GM23338 (cell line): Measurements from ENCODE around the gene APP. TPM values are rescaled to one million over a fixed set of nuclear protein-coding genes. Genes with fewer than 3 reads are reported as not detected.

Source experiments
- ATAC-seq: fragments of 200-7000 bp; cut with Tn5 transposase; 3 replicates; pipeline ENCODE4 v1.9.1; 2020
- DNase-seq: peaks from one replicate; pipeline ENCODE4 v3.0.0-alpha.2; 2015; ENCODE audit warnings: low spot score
- H2AFZ ChIP-seq: fragments of 200-600 bp; sonication (generic); 2 replicates; pipeline ENCODE4 v1.8.0; 2016; ENCODE audit warnings: antibody characterized with exemption, mild to moderate bottlenecking, moderate library complexity
- H3F3A ChIP-seq: fragments of 200-600 bp; sonication (generic); replicated peaks from 2 replicates; pipeline ENCODE4 v1.8.0; 2017; ENCODE audit warnings: antibody characterized with exemption, mixed run types, low read depth
- H3K27ac ChIP-seq: fragments of 200-600 bp; sonication (generic); 2 replicates; pipeline ENCODE4 v1.6.1; 2016; ENCODE audit warnings: low read depth
- H3K27me3 ChIP-seq: fragments of 200-600 bp; sonication (generic); 2 replicates; pipeline ENCODE4 v1.8.0; 2016; ENCODE audit warnings: mild to moderate bottlenecking, mixed run types, moderate library complexity; ENCODE audit not compliant: insufficient read depth
- H3K36me3 ChIP-seq: fragments of 200-600 bp; sonication (generic); 2 replicates; pipeline ENCODE4 v1.8.0; 2016; ENCODE audit warnings: mild to moderate bottlenecking; ENCODE audit not compliant: insufficient read depth
- H3K4me1 ChIP-seq: fragments of 200-600 bp; sonication (generic); 2 replicates; pipeline ENCODE4 v1.8.0; 2016; ENCODE audit warnings: mild to moderate bottlenecking, moderate library complexity; ENCODE audit not compliant: insufficient read depth
- H3K4me2 ChIP-seq: fragments of 200-600 bp; sonication (generic); 2 replicates; pipeline ENCODE4 v1.7.1; 2017; ENCODE audit warnings: mixed run types
- H3K4me3 ChIP-seq: fragments of 200-600 bp; sonication (generic); 2 replicates; pipeline ENCODE4 v1.6.1; 2016; ENCODE audit warnings: mixed run types
- H3K79me2 ChIP-seq: fragments of 200-600 bp; sonication (generic); replicated peaks from 2 replicates; pipeline ENCODE4 v1.8.0; 2017; ENCODE audit warnings: mild to moderate bottlenecking; ENCODE audit not compliant: insufficient read depth
- H3K9me2 ChIP-seq: fragments of 200-600 bp; sonication (generic); 2 replicates; pipeline ENCODE4 v1.8.0; 2017; ENCODE audit not compliant: insufficient read depth
- H4K20me1 ChIP-seq: fragments of 200-600 bp; sonication (generic); replicated peaks from 2 replicates; pipeline ENCODE4 v1.8.0; 2017; ENCODE audit warnings: mild to moderate bottlenecking; ENCODE audit not compliant: insufficient read depth
- H3K27ac Mint-ChIP-seq: 2 replicates; pipeline ENCODE4 v1.8.0; 2020; ENCODE audit warnings: inconsistent platforms, mild to moderate bottlenecking, moderate library complexity, mixed read lengths
- H3K27me3 Mint-ChIP-seq: 3 replicates; pipeline ENCODE4 v1.8.0; 2022; ENCODE audit warnings: low read depth, mild to moderate bottlenecking, moderate library complexity, mixed read lengths, inconsistent platforms; ENCODE audit not compliant: insufficient read depth, poor library complexity
- H3K36me3 Mint-ChIP-seq: 3 replicates; pipeline ENCODE4 v1.8.0; 2021; ENCODE audit warnings: low read depth, mild to moderate bottlenecking, inconsistent platforms, moderate library complexity, mixed read lengths
- H3K4me1 Mint-ChIP-seq: 3 replicates; pipeline ENCODE4 v1.8.0; 2020; ENCODE audit warnings: mild to moderate bottlenecking, inconsistent platforms, mixed read lengths
- H3K4me3 Mint-ChIP-seq: 3 replicates; pipeline ENCODE4 v1.8.0; 2021; ENCODE audit warnings: moderate library complexity, mild to moderate bottlenecking, inconsistent platforms, mixed read lengths
- H3K9me3 Mint-ChIP-seq: 3 replicates; pipeline ENCODE4 v1.8.0; 2020; ENCODE audit warnings: moderate library complexity, mild to moderate bottlenecking, inconsistent platforms, mixed read lengths
- EZH2 ChIP-seq: fragments of 200-600 bp; sonication (generic); IDR thresholded peaks from one replicate; pipeline ENCODE4 v1.8.0; 2017; ENCODE audit warnings: antibody characterized with exemption, mild to moderate bottlenecking, low read depth; ENCODE audit not compliant: unreplicated experiment
- NANOG ChIP-seq: IDR thresholded peaks from 2 replicates; pipeline ENCODE4 v1.6.1; 2016; ENCODE audit warnings: antibody characterized with exemption, borderline replicate concordance
- STAT1 ChIP-seq: IDR thresholded peaks from one replicate; pipeline ENCODE4 v1.6.1; 2016; ENCODE audit warnings: antibody characterized with exemption; ENCODE audit not compliant: unreplicated experiment
- ZNF114 ChIP-seq: fragments of 250-450 bp; sonication (Bioruptor Pico); IDR thresholded peaks from 2 replicates; pipeline ENCODE4 v1.5.0; 2020; ENCODE audit warnings: mild to moderate bottlenecking, moderate library complexity
- ZNF331 ChIP-seq: fragments of 250-450 bp; sonication (Bioruptor Pico); IDR thresholded peaks from 2 replicates; pipeline ENCODE4 v1.5.0; 2020; ENCODE audit warnings: low read depth, mild to moderate bottlenecking, moderate library complexity
- polyA plus RNA-seq: library from polyadenylated mRNA; unstranded; fragments of >200 nt; fragmentation: Nextera tagmentation; extraction: Ambion mirVana; gene quantifications from 2 replicates; pipeline ENCODE4 v1.2.1, GENCODE V29; 2016
- total RNA-seq: library from RNA; depleted of rRNA; stranded (reverse); fragments of >200 nt; shearing (Covaris generic); gene quantifications from 2 replicates; pipeline ENCODE4 v1.2.3, GENCODE V29; 2014
- TF ChIP-seq, protein P1 (sequence below): fragments of 250-450 bp; sonication (Bioruptor Pico); IDR thresholded peaks from 2 replicates; pipeline ENCODE4 v1.5.0; 2020; ENCODE audit warnings: mild to moderate bottlenecking, moderate library complexity
- TF ChIP-seq, protein P2 (sequence below), 2 experiments: fragments of 200-600 bp in 1 of 2; sonication (generic) in 1 of 2; conservative IDR thresholded peaks; 2 replicates each; pipeline versions ENCODE4 v1.5.1 to v1.6.1; 2016 to 2017; ENCODE audit warnings: antibody characterized with exemption in 2 of 2, low read depth in 2 of 2, mild to moderate bottlenecking in 2 of 2, moderate library complexity in 1 of 2
- TF ChIP-seq, protein P3 (sequence below): IDR thresholded peaks from one replicate; pipeline ENCODE4 v1.6.1; 2018; ENCODE audit warnings: antibody characterized with exemption; ENCODE audit not compliant: unreplicated experiment

Gene APP
- total and polyA plus RNA-seq, 2 experiments from 2014 or later: 69.4 to 444 TPM

DNA sequence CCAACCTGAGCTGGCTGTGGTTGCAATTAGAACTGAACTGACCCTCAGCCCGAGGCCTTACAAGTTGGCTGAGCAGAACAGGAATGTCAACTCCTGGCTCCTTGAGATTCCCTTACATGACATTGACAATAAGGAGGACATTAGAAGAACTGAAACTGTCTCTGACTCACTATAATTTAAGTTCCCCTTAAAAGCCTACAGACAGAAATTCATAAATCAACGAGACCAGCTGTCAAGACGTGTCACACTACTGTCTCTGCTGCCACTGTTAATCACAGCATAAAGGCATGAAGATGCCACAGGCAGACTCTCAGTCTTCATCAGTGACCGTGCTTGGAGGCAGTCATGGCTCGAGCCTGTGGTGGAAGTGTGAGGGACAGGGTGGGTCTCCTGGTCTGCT lies 267.0 kb downstream of the APP start (continued):
- TF ChIP-seq, protein P1, sequence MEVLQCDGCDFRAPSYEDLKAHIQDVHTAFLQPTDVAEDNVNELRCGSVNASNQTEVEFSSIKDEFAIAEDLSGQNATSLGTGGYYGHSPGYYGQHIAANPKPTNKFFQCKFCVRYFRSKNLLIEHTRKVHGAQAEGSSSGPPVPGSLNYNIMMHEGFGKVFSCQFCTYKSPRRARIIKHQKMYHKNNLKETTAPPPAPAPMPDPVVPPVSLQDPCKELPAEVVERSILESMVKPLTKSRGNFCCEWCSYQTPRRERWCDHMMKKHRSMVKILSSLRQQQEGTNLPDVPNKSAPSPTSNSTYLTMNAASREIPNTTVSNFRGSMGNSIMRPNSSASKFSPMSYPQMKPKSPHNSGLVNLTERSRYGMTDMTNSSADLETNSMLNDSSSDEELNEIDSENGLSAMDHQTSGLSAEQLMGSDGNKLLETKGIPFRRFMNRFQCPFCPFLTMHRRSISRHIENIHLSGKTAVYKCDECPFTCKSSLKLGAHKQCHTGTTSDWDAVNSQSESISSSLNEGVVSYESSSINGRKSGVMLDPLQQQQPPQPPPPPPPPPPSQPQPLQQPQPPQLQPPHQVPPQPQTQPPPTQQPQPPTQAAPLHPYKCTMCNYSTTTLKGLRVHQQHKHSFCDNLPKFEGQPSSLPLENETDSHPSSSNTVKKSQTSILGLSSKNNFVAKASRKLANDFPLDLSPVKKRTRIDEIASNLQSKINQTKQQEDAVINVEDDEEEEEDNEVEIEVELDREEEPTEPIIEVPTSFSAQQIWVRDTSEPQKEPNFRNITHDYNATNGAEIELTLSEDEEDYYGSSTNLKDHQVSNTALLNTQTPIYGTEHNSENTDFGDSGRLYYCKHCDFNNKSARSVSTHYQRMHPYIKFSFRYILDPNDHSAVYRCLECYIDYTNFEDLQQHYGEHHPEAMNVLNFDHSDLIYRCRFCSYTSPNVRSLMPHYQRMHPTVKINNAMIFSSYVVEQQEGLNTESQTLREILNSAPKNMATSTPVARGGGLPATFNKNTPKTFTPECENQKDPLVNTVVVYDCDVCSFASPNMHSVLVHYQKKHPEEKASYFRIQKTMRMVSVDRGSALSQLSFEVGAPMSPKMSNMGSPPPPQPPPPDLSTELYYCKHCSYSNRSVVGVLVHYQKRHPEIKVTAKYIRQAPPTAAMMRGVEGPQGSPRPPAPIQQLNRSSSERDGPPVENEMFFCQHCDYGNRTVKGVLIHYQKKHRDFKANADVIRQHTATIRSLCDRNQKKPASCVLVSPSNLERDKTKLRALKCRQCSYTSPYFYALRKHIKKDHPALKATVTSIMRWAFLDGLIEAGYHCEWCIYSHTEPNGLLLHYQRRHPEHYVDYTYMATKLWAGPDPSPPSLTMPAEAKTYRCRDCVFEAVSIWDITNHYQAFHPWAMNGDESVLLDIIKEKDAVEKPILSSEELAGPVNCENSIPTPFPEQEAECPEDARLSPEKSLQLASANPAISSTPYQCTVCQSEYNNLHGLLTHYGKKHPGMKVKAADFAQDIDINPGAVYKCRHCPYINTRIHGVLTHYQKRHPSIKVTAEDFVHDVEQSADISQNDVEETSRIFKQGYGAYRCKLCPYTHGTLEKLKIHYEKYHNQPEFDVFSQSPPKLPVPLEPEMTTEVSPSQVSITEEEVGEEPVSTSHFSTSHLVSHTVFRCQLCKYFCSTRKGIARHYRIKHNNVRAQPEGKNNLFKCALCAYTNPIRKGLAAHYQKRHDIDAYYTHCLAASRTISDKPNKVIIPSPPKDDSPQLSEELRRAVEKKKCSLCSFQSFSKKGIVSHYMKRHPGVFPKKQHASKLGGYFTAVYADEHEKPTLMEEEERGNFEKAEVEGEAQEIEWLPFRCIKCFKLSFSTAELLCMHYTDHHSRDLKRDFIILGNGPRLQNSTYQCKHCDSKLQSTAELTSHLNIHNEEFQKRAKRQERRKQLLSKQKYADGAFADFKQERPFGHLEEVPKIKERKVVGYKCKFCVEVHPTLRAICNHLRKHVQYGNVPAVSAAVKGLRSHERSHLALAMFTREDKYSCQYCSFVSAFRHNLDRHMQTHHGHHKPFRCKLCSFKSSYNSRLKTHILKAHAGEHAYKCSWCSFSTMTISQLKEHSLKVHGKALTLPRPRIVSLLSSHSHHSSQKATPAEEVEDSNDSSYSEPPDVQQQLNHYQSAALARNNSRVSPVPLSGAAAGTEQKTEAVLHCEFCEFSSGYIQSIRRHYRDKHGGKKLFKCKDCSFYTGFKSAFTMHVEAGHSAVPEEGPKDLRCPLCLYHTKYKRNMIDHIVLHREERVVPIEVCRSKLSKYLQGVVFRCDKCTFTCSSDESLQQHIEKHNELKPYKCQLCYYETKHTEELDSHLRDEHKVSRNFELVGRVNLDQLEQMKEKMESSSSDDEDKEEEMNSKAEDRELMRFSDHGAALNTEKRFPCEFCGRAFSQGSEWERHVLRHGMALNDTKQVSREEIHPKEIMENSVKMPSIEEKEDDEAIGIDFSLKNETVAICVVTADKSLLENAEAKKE (CRISPR knock-in tag): no peak
- TF ChIP-seq, protein P2, sequence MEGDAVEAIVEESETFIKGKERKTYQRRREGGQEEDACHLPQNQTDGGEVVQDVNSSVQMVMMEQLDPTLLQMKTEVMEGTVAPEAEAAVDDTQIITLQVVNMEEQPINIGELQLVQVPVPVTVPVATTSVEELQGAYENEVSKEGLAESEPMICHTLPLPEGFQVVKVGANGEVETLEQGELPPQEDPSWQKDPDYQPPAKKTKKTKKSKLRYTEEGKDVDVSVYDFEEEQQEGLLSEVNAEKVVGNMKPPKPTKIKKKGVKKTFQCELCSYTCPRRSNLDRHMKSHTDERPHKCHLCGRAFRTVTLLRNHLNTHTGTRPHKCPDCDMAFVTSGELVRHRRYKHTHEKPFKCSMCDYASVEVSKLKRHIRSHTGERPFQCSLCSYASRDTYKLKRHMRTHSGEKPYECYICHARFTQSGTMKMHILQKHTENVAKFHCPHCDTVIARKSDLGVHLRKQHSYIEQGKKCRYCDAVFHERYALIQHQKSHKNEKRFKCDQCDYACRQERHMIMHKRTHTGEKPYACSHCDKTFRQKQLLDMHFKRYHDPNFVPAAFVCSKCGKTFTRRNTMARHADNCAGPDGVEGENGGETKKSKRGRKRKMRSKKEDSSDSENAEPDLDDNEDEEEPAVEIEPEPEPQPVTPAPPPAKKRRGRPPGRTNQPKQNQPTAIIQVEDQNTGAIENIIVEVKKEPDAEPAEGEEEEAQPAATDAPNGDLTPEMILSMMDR (conservative IDR thresholded peaks at IDR 0.05; ENCODE audit: low read depth in 2 of 2): no peak
- TF ChIP-seq ZNF331 (no peak), STAT1 (no peak), ZNF114 (CRISPR knock-in tag) (no peak), NANOG (no peak)

DNA sequence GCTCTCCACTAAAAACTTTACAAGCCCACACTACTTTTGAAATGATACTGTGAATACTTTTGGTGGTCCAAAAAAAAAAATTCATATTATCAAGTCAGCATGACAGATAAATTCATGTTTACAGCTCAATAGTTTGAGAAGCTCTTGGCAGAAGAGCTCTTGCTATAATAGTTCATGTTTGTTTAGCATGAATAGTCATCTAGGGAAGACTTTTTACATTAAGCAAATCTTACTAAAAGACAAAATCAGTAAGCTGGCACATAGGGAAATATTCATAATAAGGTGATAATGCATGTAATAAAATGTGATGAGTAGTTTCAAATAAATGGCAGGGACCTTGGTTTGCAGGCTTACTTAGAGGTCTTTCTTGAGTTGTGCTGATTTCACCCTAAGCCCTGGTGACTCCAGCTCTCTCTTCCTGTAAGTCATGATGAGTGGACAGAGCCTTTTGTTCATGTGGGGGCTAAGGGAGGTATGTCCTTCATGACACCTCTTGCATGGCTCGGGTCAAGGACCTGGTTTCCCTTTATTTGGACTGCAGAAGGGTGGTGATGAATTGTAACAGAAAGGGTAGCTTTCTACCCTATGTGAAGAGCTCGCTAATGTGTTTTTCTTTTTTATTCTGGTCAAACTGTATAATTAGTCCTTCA lies 269.1 kb downstream of the APP start:
- Histone ChIP-seq H3K4me1 (peaks cover 7% of the 10 kb centered on the region; the same call in 1 of the 2 replicates), H2AFZ (no peak overlapping the region), H3K4me2 (no peak overlapping the region), H3K9me2 (no peaks in the 10 kb centered on the region), H3K79me2 (no peaks in the 10 kb centered on the region), H3F3A (no peaks in the 10 kb centered on the region), H3K27me3 (no peaks in the 10 kb centered on the region), H3K4me3 (no peak overlapping the region), H3K27ac (no peak overlapping the region), H3K36me3 (peaks cover 46% of the 10 kb centered on the region; the same call in 1 of the 2 replicates), H4K20me1 (0 out of 2 replicates have a peak, but pooled peaks cover 4% of the 10 kb centered on the region)
- TF ChIP-seq EZH2 (no peak), STAT1 (no peak), ZNF331 (no peak), NANOG (no peak)
- TF ChIP-seq, protein P3, sequence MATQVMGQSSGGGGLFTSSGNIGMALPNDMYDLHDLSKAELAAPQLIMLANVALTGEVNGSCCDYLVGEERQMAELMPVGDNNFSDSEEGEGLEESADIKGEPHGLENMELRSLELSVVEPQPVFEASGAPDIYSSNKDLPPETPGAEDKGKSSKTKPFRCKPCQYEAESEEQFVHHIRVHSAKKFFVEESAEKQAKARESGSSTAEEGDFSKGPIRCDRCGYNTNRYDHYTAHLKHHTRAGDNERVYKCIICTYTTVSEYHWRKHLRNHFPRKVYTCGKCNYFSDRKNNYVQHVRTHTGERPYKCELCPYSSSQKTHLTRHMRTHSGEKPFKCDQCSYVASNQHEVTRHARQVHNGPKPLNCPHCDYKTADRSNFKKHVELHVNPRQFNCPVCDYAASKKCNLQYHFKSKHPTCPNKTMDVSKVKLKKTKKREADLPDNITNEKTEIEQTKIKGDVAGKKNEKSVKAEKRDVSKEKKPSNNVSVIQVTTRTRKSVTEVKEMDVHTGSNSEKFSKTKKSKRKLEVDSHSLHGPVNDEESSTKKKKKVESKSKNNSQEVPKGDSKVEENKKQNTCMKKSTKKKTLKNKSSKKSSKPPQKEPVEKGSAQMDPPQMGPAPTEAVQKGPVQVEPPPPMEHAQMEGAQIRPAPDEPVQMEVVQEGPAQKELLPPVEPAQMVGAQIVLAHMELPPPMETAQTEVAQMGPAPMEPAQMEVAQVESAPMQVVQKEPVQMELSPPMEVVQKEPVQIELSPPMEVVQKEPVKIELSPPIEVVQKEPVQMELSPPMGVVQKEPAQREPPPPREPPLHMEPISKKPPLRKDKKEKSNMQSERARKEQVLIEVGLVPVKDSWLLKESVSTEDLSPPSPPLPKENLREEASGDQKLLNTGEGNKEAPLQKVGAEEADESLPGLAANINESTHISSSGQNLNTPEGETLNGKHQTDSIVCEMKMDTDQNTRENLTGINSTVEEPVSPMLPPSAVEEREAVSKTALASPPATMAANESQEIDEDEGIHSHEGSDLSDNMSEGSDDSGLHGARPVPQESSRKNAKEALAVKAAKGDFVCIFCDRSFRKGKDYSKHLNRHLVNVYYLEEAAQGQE: no peak
- H3K27ac Mint-ChIP-seq: peak overlapping the region; percentile 1; the same call in 1 of the 2 replicates
- peaks cover 5% of the 10 kb centered on the region for H3K27me3 Mint-ChIP-seq
- ATAC-seq (no peak), DNase-seq (no peak)
- H3K4me1 Mint-ChIP-seq: peaks cover 7% of the 10 kb centered on the region; the same call in 2 of the 3 replicates
- H3K9me3 Mint-ChIP-seq: no peaks in the 10 kb centered on the region
- H3K4me3 Mint-ChIP-seq: no peak overlapping the region
- peaks cover 68% of the 10 kb centered on the region for H3K36me3 Mint-ChIP-seq
